ENCODE measurements around the gene SLC38A6. TPM values are rescaled to one million over a fixed set of nuclear protein-coding genes. Genes with fewer than 3 reads are reported as not detected.

Gene SLC38A6
- total and polyA plus RNA-seq, 2 of the 13 experiments (the other 11 are each of a cell fraction or from before 2014, with no cell fraction given) = 6.9 to 22.1 TPM

- intact Hi-C loops (cut with micrococcal nuclease; ENCODE audit: unreplicated experiment) = no loop called here
- Histone ChIP-seq H3K27ac (ENCODE audit: extremely low read length, insufficient read depth, low read length) (no peak overlapping the region), H2AFZ (ENCODE audit: low read length) (no peak overlapping the region), H3K9me3 (ENCODE audit: low read length) (no peaks in the 10 kb centered on the region), H3K4me3 (replicated peaks in 1 of 3; ENCODE audit: insufficient read depth in 1 of 3, low read depth in 2 of 3, low read length in 3 of 3) (no peak overlapping the region), H3K79me2 (ENCODE audit: insufficient read depth, low read length) (no peaks in the 10 kb centered on the region), H3K27me3 (ENCODE audit: control insufficient read depth in 1 of 2, insufficient read depth in 2 of 2, low read length in 2 of 2) (no peaks in the 10 kb centered on the region), H3K9ac (ENCODE audit: insufficient read depth, low read depth, low read length) (no peak overlapping the region), H3K4me1 (ENCODE audit: insufficient read depth, low read length) (peaks cover 6% of the 10 kb centered on the region; the same call in 1 of the 2 replicates), H3K4me2 (ENCODE audit: low read depth, low read length) (no peak overlapping the region), H3K36me3 (replicated peaks in 1 of 2; ENCODE audit: control insufficient read depth in 1 of 2, insufficient read depth in 2 of 2, low read length in 2 of 2) (no peaks in the 10 kb centered on the region), H4K20me1 (ENCODE audit: insufficient read depth, low read length) (no peaks in the 10 kb centered on the region)
- FAIRE-seq (no peak), DNase-seq (ENCODE audit: low spot score) (no peak), ATAC-seq (no peak)
- CTCF ChIA-PET (ENCODE audit: low intra/inter-chr PET ratio, low total read pairs) = no interaction called here
- TF ChIP-seq PRDM4 (CRISPR knock-in tag; IDR thresholded peaks at IDR 0.05; ENCODE audit: borderline replicate concordance) (no peak), ZBTB46 (CRISPR knock-in tag; IDR thresholded peaks at IDR 0.05; ENCODE audit: borderline replicate concordance) (no peak), ZNF281 (CRISPR knock-in tag; IDR thresholded peaks at IDR 0.05; ENCODE audit: borderline replicate concordance) (no peak)
- POLR2A ChIA-PET = interaction anchor here (0.7 kb wide), 1 partner anchor 24 kb away, joined by 3 read pairs; no protein-coding TSS in a partner anchor
- in situ Hi-C loops (cut with HindIII; ENCODE audit: extremely low pct_ligation_motif_present, low pct_unique_long_range_greater_than_20kb) = no loop called here
- 92% methylated on average over 4 of the region's 4 CpGs for WGBS (ENCODE audit: low lambda C conversion rate)
- BruUV-seq (replicated peaks) = no TSS peak
These were observed 97.1 kb downstream of the SLC38A6 start for GRCh38 chr14:61077951-61078720.

All from HepG2 (cell line).